Hindlimb muscle (tissue), 1 donor: ENCODE data around the gene TP53I11. TPM values are rescaled to one million over a fixed set of nuclear protein-coding genes. Genes with fewer than 3 reads are reported as not detected.

ENCODE experiments used
- DNase-seq: peaks from one replicate; pipeline ENCODE4 v3.0.0-alpha.2; 2013
- polyA plus RNA-seq: library from polyadenylated mRNA; unstranded; fragments of 120-200 nt; gene quantifications from one replicate; pipeline ENCODE4 v1.2.1, GENCODE V29; 2013; ENCODE audit not compliant: insufficient read length

TP53I11 gene
- polyA plus RNA-seq, 1 donor: 38.1 TPM

DNA sequence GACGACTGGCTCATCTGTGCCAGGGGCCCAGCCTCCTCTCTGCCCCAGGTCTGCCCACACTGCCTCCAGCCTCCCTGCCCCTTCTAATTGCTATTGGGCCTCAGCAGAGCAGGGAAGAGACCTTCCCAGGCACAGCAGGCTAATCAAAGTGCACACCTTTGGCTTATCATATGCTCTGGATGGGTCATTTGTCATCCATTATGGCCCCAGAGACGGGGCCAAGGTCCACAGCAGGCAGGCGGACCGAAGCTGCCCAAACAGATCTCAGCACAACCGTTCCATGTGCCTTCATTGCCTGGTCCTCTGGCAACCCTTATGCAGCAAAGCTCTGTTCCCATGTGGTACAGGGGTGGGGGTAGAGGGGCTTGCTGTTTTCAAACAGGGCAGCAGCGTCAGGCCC is 66.6 kb downstream of the TP53I11 start:
- no peak for DNase-seq

- DNase-seq: no peak
Observed at GRCh38 chr11:44883277-44883676, 67.4 kb downstream of the TP53I11 start.

Other genes starting within 250 kb of the TP53I11 start
- gene TSPAN18, start 223.9 kb downstream of the TP53I11 start, polyA plus RNA-seq: 48.1 TPM
- gene PRDM11, start 195.8 kb upstream of the TP53I11 start, polyA plus RNA-seq: 29.4 TPM